SK-N-SH (cell line): Measurements from ENCODE around the gene ETFDH. TPM values are rescaled to one million over a fixed set of nuclear protein-coding genes. Genes with fewer than 3 reads are reported as not detected.

Experiments
- CTCF ChIA-PET: fragments of 300-600, 350-600 bp; formaldehyde crosslinking; extraction: SDS; loops from one replicate; lab custom pipeline; 2021; lab: Yijun Ruan, JAX
- POLR2A ChIA-PET: fragments of 350-600 bp; sonication (Branson Sonifier 250); formaldehyde crosslinking; extraction: SDS; loops from one replicate; lab custom pipeline; 2020; ENCODE audit warnings: antibody characterized with exemption, inconsistent platforms; lab: Yijun Ruan, JAX
- DNase-seq: peaks from one replicate; pipeline ENCODE4 v3.0.0; 2012
- H2AFZ ChIP-seq: fragments of 200-600 bp; sonication (generic); 2 replicates; pipeline ENCODE4 v1.8.1; 2016; ENCODE audit warnings: antibody characterized with exemption, mild to moderate bottlenecking, low read depth
- H3F3A ChIP-seq: fragments of 200-600 bp; sonication (generic); replicated peaks from 2 replicates; pipeline ENCODE3; 2016; ENCODE audit warnings: antibody characterized with exemption, mild to moderate bottlenecking; ENCODE audit not compliant: insufficient read depth
- H3K27ac ChIP-seq, 2 experiments: fragments of 200-500 bp in 1 of 2; fragments of 200-600 bp in 1 of 2; sonication (Bioruptor generic) in 1 of 2; sonication (generic), shearing (Covaris generic) in 1 of 2; 2 replicates each; pipeline versions ENCODE4 v1.5.1 to v1.6.1; 2014 to 2016; ENCODE audit warnings: low read depth in 2 of 2, inconsistent platforms in 1 of 2, low read length in 1 of 2, mild to moderate bottlenecking in 1 of 2, mixed read lengths in 1 of 2
- H3K27me3 ChIP-seq: fragments of 200-600 bp; sonication (generic), shearing (Covaris generic); 2 replicates; pipeline ENCODE4 v1.6.1; 2016; ENCODE audit warnings: mixed run types; ENCODE audit not compliant: insufficient read depth
- H3K36me3 ChIP-seq, 2 experiments: fragments of 200-500 bp in 1 of 2; fragments of 200-600 bp in 1 of 2; sonication (Bioruptor generic) in 1 of 2; sonication (generic) in 1 of 2; replicated peaks in 1 of 2; 2 replicates each; pipeline versions ENCODE3 to v1.5.1; 2014 to 2016; ENCODE audit warnings: low read length in 1 of 2, mild to moderate bottlenecking in 1 of 2; ENCODE audit not compliant: insufficient read depth in 2 of 2, control insufficient read depth in 1 of 2
- H3K4me1 ChIP-seq, 2 experiments: fragments of 200-500 bp in 1 of 2; fragments of 200-600 bp in 1 of 2; sonication (Bioruptor generic) in 1 of 2; sonication (generic), shearing (Covaris generic) in 1 of 2; 2 replicates each; pipeline versions ENCODE4 v1.5.1 to v1.6.1; 2014 to 2016; ENCODE audit warnings: low read depth in 1 of 2, low read length in 1 of 2, mixed run types in 1 of 2; ENCODE audit not compliant: insufficient read depth in 2 of 2, control insufficient read depth in 1 of 2
- H3K4me2 ChIP-seq: fragments of 200-600 bp; sonication (generic), shearing (Covaris generic); 2 replicates; pipeline ENCODE4 v1.6.1; 2017; ENCODE audit warnings: mixed run types
- H3K4me3 ChIP-seq, 2 experiments: fragments of 200-500 bp in 1 of 2; fragments of 200-600 bp in 1 of 2; sonication (Bioruptor generic) in 1 of 2; sonication (generic), shearing (Covaris generic) in 1 of 2; 2 replicates each; pipeline versions ENCODE4 v1.5.1 to v1.8.1; 2014 to 2016; ENCODE audit warnings: low read depth in 2 of 2, inconsistent platforms in 1 of 2, low read length in 1 of 2, mild to moderate bottlenecking in 1 of 2, mixed read lengths in 1 of 2, moderate library complexity in 1 of 2
- H3K79me2 ChIP-seq: fragments of 200-600 bp; sonication (generic); 2 replicates; pipeline ENCODE4 v1.8.1; 2017; ENCODE audit warnings: mild to moderate bottlenecking; ENCODE audit not compliant: insufficient read depth
- H3K9ac ChIP-seq: fragments of 200-600 bp; sonication (generic); 2 replicates; pipeline ENCODE4 v1.6.1; 2017; ENCODE audit warnings: mixed run types
- H3K9me2 ChIP-seq: fragments of 200-600 bp; sonication (generic); 2 replicates; pipeline ENCODE4 v1.6.1; 2017; ENCODE audit warnings: mixed run types
- H3K9me3 ChIP-seq: fragments of 200-600 bp; sonication (generic); 2 replicates; pipeline ENCODE4 v1.6.1; 2017; ENCODE audit warnings: mixed run types, mild to moderate bottlenecking, moderate library complexity
- H4K20me1 ChIP-seq: fragments of 200-600 bp; sonication (generic); 2 replicates; pipeline ENCODE4 v1.6.1; 2017; ENCODE audit warnings: mild to moderate bottlenecking, mixed run types; ENCODE audit not compliant: insufficient read depth
- CHD2 ChIP-seq: fragments of 150-350 bp; IDR thresholded peaks from 2 replicates; pipeline ENCODE4 v1.6.1; 2018; ENCODE audit warnings: low read length; ENCODE audit not compliant: partially characterized antibody
- CTCF ChIP-seq: fragments of 200-600 bp; sonication (generic); IDR thresholded peaks from 2 replicates; pipeline ENCODE4 v1.6.1; 2017; ENCODE audit warnings: antibody characterized with exemption, mild to moderate bottlenecking, moderate library complexity
- EZH2phosphoT487 ChIP-seq: fragments of 200-600 bp; sonication (generic); IDR thresholded peaks from 2 replicates; pipeline ENCODE4 v1.6.1; 2017; ENCODE audit warnings: low read depth, mixed run types, mild to moderate bottlenecking, antibody characterized with exemption, moderate library complexity, borderline replicate concordance
- FOXM1 ChIP-seq: IDR thresholded peaks from 2 replicates; pipeline ENCODE4 v1.4.0; 2012; ENCODE audit warnings: low read depth, mild to moderate bottlenecking
- MEF2A ChIP-seq: IDR thresholded peaks from 2 replicates; pipeline ENCODE4 v1.4.0; 2012; ENCODE audit warnings: low read depth, borderline replicate concordance
- NFIC ChIP-seq: IDR thresholded peaks from 2 replicates; pipeline ENCODE4 v1.4.0; 2012; ENCODE audit warnings: borderline replicate concordance
- NRF1 ChIP-seq: IDR thresholded peaks from 2 replicates; pipeline ENCODE4 v1.6.1; 2012; ENCODE audit warnings: low read depth, mild to moderate bottlenecking, low read length
- PBX3 ChIP-seq: IDR thresholded peaks from 2 replicates; pipeline ENCODE4; 2012
- POLR2AphosphoS5 ChIP-seq: IDR thresholded peaks from 2 replicates; pipeline ENCODE4 v1.6.1; 2012; ENCODE audit warnings: low read depth, low read length
- RAD21 ChIP-seq: IDR thresholded peaks from 2 replicates; pipeline ENCODE4 v1.6.1; 2012; ENCODE audit warnings: mild to moderate bottlenecking, low read length
- RCOR1 ChIP-seq: fragments of 150-350 bp; IDR thresholded peaks from 2 replicates; pipeline ENCODE4 v1.6.1; 2017; ENCODE audit warnings: antibody characterized with exemption, low read length
- REST ChIP-seq: IDR thresholded peaks from 2 replicates; pipeline ENCODE4 v1.6.1; 2012; ENCODE audit warnings: mild to moderate bottlenecking, low read depth, low read length, moderate library complexity
- RXRA ChIP-seq: IDR thresholded peaks from 2 replicates; pipeline ENCODE4 v1.4.0; 2012; ENCODE audit warnings: low read depth, mild to moderate bottlenecking, borderline replicate concordance
- SIN3A ChIP-seq: IDR thresholded peaks from 2 replicates; pipeline ENCODE4 v1.6.1; 2012; ENCODE audit warnings: low read depth, mild to moderate bottlenecking, low read length, moderate library complexity, borderline replicate concordance
- SMC3 ChIP-seq: IDR thresholded peaks from 2 replicates; pipeline ENCODE4 v1.6.1; 2012; ENCODE audit warnings: low read depth, low read length, improper control_type of control experiment
- ZBTB33 ChIP-seq: IDR thresholded peaks from 2 replicates; pipeline ENCODE4 v1.4.0; 2012; ENCODE audit warnings: low read depth, borderline replicate concordance
- WGBS: methylation state at CpG from one replicate; pipeline ENCODE4 v1.1.6; 2017; ENCODE audit warnings: low lambda C conversion rate; 5-methylcytosine and 5-hydroxymethylcytosine counted together
- polyA plus RNA-seq, 3 experiments: library from polyadenylated mRNA; depleted of rRNA; stranded (reverse); fragments of >200 nt; gene quantifications; 2 replicates each; pipeline ENCODE4 v1.2.3, GENCODE V29; 2012
- TF ChIP-seq, protein P1 (sequence below): fragments of 150-350 bp; IDR thresholded peaks from 2 replicates; pipeline ENCODE4 v1.6.1; 2016; ENCODE audit warnings: mild to moderate bottlenecking, low read depth, low read length
- TF ChIP-seq, protein P2 (sequence below): IDR thresholded peaks from 2 replicates; pipeline ENCODE4 v1.4.0; 2012; ENCODE audit warnings: low read depth, borderline replicate concordance

The ETFDH gene
- polyA plus RNA-seq, 1 of the 3 experiments (the other 2 are of a cell fraction) = 12.1 TPM

DNA sequence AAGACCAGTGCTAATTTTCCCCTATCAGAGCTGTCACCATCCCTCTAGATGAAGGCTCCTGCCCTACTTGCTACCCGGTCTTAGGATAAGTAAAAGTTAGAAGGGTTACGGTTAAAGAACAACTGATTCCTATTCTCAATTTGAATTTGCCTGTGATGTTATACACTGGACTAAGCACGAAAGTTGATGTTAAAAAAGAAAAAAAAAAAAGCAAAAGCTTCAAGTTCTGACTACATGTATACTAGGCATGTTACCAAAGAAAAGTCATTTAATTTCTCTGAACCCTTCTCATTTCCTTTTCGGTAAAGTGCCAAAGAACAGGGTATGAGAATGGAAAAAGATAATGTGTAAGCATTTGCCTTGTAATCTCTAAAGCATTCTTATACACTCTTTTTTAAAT is 52.5 kb downstream of the ETFDH start (continued):
- TF ChIP-seq, protein P1, sequence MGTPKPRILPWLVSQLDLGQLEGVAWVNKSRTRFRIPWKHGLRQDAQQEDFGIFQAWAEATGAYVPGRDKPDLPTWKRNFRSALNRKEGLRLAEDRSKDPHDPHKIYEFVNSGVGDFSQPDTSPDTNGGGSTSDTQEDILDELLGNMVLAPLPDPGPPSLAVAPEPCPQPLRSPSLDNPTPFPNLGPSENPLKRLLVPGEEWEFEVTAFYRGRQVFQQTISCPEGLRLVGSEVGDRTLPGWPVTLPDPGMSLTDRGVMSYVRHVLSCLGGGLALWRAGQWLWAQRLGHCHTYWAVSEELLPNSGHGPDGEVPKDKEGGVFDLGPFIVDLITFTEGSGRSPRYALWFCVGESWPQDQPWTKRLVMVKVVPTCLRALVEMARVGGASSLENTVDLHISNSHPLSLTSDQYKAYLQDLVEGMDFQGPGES = no peak

DNA sequence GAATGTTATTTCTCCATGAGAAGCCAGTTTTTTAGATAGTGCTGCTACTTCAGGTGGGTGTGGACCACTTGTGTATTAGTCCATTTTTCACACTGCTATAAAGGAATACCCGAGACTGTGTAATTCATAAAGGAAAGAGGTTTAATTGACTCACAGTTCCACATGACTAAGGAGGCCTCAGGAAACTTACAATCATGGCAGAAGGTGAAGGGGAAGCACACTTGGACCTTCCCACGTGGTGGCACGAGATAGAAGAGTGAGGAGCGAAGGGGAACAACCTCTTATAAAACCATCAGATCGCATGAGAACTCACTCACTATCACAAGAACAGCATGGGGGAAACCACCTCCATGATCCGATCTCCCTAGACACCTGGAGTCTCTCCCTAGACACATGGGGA is 54.5 kb downstream of the ETFDH start:
- Histone ChIP-seq H3K9me2 (no peaks in the 10 kb centered on the region), H3K4me2 (no peak overlapping the region), H2AFZ (no peak overlapping the region), H3F3A (peaks cover 5% of the 10 kb centered on the region), H3K79me2 (peaks cover 15% of the 10 kb centered on the region), H3K27me3 (no peaks in the 10 kb centered on the region), H3K27ac (no peak overlapping the region), H3K36me3 (no peaks in the 10 kb centered on the region), H4K20me1 (no peaks in the 10 kb centered on the region), H3K4me3 (no peak overlapping the region), H3K4me1 (peaks cover 0 to 5% of the 10 kb centered on the region in 2 experiments; a peak in 3 of 4 replicates), H3K9ac (no peak overlapping the region), H3K9me3 (no peaks in the 10 kb centered on the region)
- ChIA-PET POLR2A (no interaction called here), CTCF (interaction anchor here (1.7 to 2.2 kb wide), 2 partner anchors 125 to 476 kb away, joined by 4 to 8 read pairs; no protein-coding TSS in a partner anchor)
- DNase-seq = no peak
- 78% methylated on average over 6 of the region's 6 CpGs for WGBS
- TF ChIP-seq NFIC = no peak
- TF ChIP-seq MEF2A = no peak
- no peak for TF ChIP-seq EZH2phosphoT487
- no peak for TF ChIP-seq ZBTB33
- TF ChIP-seq FOXM1 = no peak
- TF ChIP-seq NRF1 = no peak
- TF ChIP-seq, protein P2, sequence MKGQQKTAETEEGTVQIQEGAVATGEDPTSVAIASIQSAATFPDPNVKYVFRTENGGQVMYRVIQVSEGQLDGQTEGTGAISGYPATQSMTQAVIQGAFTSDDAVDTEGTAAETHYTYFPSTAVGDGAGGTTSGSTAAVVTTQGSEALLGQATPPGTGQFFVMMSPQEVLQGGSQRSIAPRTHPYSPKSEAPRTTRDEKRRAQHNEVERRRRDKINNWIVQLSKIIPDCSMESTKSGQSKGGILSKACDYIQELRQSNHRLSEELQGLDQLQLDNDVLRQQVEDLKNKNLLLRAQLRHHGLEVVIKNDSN = no peak
- TF ChIP-seq SMC3 = no peak
- no peak for TF ChIP-seq REST
- no peak for TF ChIP-seq RCOR1
- no peak for TF ChIP-seq SIN3A
- no peak for TF ChIP-seq CHD2
- no peak for TF ChIP-seq PBX3
- no peak for TF ChIP-seq RXRA
- TF ChIP-seq CTCF = no peak
- no peak for TF ChIP-seq POLR2AphosphoS5
- TF ChIP-seq RAD21 = no peak
